AG04450 (cell line): ENCODE measurements around the gene DDR2. TPM values are rescaled to one million over a fixed set of nuclear protein-coding genes. Genes with fewer than 3 reads are reported as not detected.

Source experiments
- CTCF ChIA-PET: fragments of 300-600, 350-600 bp; formaldehyde crosslinking; extraction: SDS; loops from one replicate; lab custom pipeline; 2022; ENCODE audit warnings: antibody characterized with exemption, inconsistent platforms; lab: Charles Lee
- POLR2A ChIA-PET: fragments of 350-600 bp; formaldehyde crosslinking; extraction: SDS; loops from one replicate; lab custom pipeline; 2021; ENCODE audit warnings: antibody characterized with exemption, inconsistent platforms; lab: Yijun Ruan, JAX
- DNase-seq: peaks from one replicate; pipeline ENCODE4 v3.0.0-alpha.2; 2011; ENCODE audit warnings: low read depth, low spot score
- H3K27ac ChIP-seq: one replicate; pipeline ENCODE4 v1.5.1; 2012; ENCODE audit warnings: low read depth, low read length, control low read depth
- H3K27me3 ChIP-seq: one replicate; pipeline ENCODE4 v1.6.0; 2012; ENCODE audit warnings: low read length; ENCODE audit not compliant: control insufficient read depth, insufficient read depth
- H3K4me3 ChIP-seq: 2 replicates; pipeline ENCODE4 v1.5.1; 2011; ENCODE audit warnings: mild to moderate bottlenecking, low read depth, low read length, control low read depth
- H3K9me3 ChIP-seq: 2 replicates; pipeline ENCODE4 v1.5.1; 2012; ENCODE audit warnings: low read length; ENCODE audit not compliant: control insufficient read depth, insufficient read depth
- CTCF ChIP-seq: IDR thresholded peaks from 2 replicates; pipeline ENCODE4 v1.5.1; 2011; ENCODE audit warnings: low read depth, low read length, control low read depth, inconsistent platforms
- polyA plus RNA-seq: library from polyadenylated mRNA; depleted of rRNA; stranded (reverse); fragments of >200 nt; gene quantifications from 2 replicates; pipeline ENCODE4 v1.2.3, GENCODE V29; 2011; rRNA removed
- small RNA-seq: library from RNA; depleted of rRNA; stranded (forward); fragments of <200 nt; gene quantifications from one replicate; pipeline ENCODE3, GENCODE V24; 2012; ENCODE audit warnings: low read depth; ENCODE audit not compliant: insufficient read length

Gene DDR2
- polyA plus RNA-seq, 1 experiment, result 194 TPM

DNA sequence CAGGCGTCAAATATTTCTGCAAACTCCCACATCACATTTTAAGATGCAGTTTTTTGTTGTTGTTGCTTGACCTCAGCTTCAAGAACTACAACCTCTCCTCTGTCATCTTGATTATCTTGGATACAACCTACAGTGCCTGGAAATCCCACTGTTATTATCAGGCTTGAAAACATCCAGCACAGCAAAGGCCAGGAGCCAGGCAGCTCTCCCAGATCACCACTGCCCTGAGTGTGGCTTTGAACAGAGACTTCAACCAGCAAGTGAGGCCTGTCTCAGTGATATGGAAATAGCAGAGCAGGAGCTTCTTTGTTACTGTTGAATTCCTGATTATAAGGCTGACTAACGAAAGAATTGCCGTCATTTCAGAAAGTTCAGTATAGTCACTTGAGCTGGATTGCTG, 200.2 kb downstream of the DDR2 start:
- POLR2A ChIA-PET, result no interaction called here
- CTCF ChIA-PET, result interaction anchor here (0.9 to 1.1 kb wide), 2 partner anchors 13 to 32 kb away, joined by 3 read pairs; no protein-coding TSS in a partner anchor
- no peak for DNase-seq
- Histone ChIP-seq H3K27ac (no peak overlapping the region), H3K4me3 (no peak overlapping the region), H3K27me3 (peaks cover 11% of the 10 kb centered on the region), H3K9me3 (no peaks in the 10 kb centered on the region)
- no peak for TF ChIP-seq CTCF

DNA sequence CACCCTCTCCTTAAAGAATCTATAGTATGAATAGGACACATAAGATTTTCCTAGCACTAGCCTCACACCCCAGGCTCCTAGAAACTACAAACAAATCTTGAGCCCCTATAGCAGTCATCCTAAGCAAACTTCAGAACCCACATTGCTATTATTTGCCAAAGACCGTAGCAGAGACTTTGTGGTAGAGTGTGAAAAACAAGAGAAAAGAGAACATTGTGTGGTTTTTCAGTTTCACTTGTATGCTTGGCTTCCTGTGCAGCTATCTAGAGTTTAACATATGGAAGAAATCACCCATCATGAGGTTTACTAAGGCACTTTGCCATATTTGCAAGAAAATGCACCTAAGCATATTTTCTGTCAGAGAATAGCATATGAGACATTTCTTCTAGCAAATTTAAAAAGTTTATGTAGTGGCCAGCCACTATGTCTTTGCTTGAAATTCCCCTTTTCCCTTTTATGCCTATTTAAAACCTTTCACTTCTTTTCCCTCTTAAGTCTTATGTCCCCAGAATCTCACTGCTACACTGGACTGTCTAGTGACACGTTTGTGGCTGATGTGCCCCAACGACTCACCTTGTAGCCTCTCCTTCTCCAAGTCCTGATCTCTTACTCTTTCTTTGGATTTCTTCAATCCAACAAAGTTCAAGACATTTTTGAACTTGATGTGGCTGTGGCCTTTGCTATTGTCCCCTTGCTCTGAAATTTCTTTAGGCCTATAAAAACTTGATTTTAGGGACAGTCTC, 203.1 kb downstream of the DDR2 start:
- TF ChIP-seq CTCF, result no peak
- Histone ChIP-seq H3K9me3 (peaks cover 6% of the 10 kb centered on the region), H3K27ac (no peak overlapping the region), H3K4me3 (no peak overlapping the region), H3K27me3 (peaks cover 7% of the 10 kb centered on the region)
- no peak for DNase-seq
- POLR2A ChIA-PET, result no interaction called here
- CTCF ChIA-PET, result interaction anchor here (1.7 to 3.7 kb wide), 2 partner anchors 11 to 13 kb away, joined by 5 to 16 read pairs; no protein-coding TSS in a partner anchor

Small RNA genes within 50 kb of the gene (small RNA-seq; reads per million reads assigned to genes)
- not detected for gene RN7SL861P

Other genes starting within 250 kb of the DDR2 start
- not detected in 2 replicates for gene SH2D1B, start 220.3 kb upstream of the DDR2 start, polyA plus RNA-seq
- 34.7 and 48.2 TPM in 2 replicates for gene UHMK1, start 134.6 kb upstream of the DDR2 start, polyA plus RNA-seq
- 68.5 and 85.7 TPM in 2 replicates for gene UAP1, start 70.7 kb upstream of the DDR2 start, polyA plus RNA-seq
- gene HSD17B7, start 158.2 kb downstream of the DDR2 start, polyA plus RNA-seq, result 7.9 and 10.5 TPM in 2 replicates
- not detected in 2 replicates for gene CCDC190, start 228.7 kb downstream of the DDR2 start, polyA plus RNA-seq